ACHN (cell line): ENCODE measurements around the gene RASGRP3.
A peak's percentile ranks its signal among the peaks of the same experiment; 100 is the strongest.

ENCODE experiments used
- DNase-seq: peaks from one replicate; pipeline ENCODE4 v3.0.0-alpha.2; 2015
- in situ Hi-C: cut with HindIII; loops from 2 replicates; pipeline ENCODE4 v1.10.0; 2017; ENCODE audit warnings: low sequenced_read_pairs, low pct_ligation_motif_present, low pct_unique_long_range_greater_than_20kb

RASGRP3 gene

GRCh38 chr2:33599175-33599942 lies 122.9 kb downstream of the RASGRP3 start, which contains the start of gene FAM98A:
Gene FAM98A, minus strand, starts transcription at chr2:33599299. Its CDS starts 78 bp downstream, at chr2:33599221.
- DNase-seq = peak; percentile 99
- in situ Hi-C loops = no loop called here

- no peak for DNase-seq
- in situ Hi-C loops = no loop called here
These were observed 123.4 kb downstream of the RASGRP3 start for GRCh38 chr2:33599943-33600192.

- in situ Hi-C loops = no loop called here
- no peak for DNase-seq
These were observed 125.9 kb downstream of the RASGRP3 start for GRCh38 chr2:33602201-33602830.

- in situ Hi-C loops = no loop called here
These were observed 127.0 kb downstream of the RASGRP3 start for GRCh38 chr2:33603416-33603815.

GRCh38 chr2:33605056-33605455 lies 128.6 kb downstream of the RASGRP3 start:
- in situ Hi-C loops = no loop called here
- DNase-seq = no peak

More at GRCh38 chr2:33603416-33603815, 127.0 kb downstream of the RASGRP3 start:
- no peak for DNase-seq

- no peak for DNase-seq
- in situ Hi-C loops = no loop called here
These were observed 129.7 kb downstream of the RASGRP3 start for GRCh38 chr2:33606100-33606499.

- in situ Hi-C loops = no loop called here
- no peak for DNase-seq
These were observed 130.2 kb downstream of the RASGRP3 start for GRCh38 chr2:33606622-33607021.

- no peak for DNase-seq
- in situ Hi-C loops = no loop called here
These were observed 130.8 kb downstream of the RASGRP3 start for GRCh38 chr2:33607251-33607721.

GRCh38 chr2:33607905-33608304 lies 131.5 kb downstream of the RASGRP3 start:
- in situ Hi-C loops = no loop called here
- no peak for DNase-seq

GRCh38 chr2:33614190-33614589 lies 137.7 kb downstream of the RASGRP3 start:
- no peak for DNase-seq
- in situ Hi-C loops = no loop called here
